ENCODE results near the gene CANT1.
A peak's percentile ranks its signal among the peaks of the same experiment; 100 is the strongest.
"Not testable (repeated sequence)": the region's sequence is repeated elsewhere in the genome, so short reads cannot be mapped to it uniquely, and the experiment has no call there.

CANT1 gene

DNA sequence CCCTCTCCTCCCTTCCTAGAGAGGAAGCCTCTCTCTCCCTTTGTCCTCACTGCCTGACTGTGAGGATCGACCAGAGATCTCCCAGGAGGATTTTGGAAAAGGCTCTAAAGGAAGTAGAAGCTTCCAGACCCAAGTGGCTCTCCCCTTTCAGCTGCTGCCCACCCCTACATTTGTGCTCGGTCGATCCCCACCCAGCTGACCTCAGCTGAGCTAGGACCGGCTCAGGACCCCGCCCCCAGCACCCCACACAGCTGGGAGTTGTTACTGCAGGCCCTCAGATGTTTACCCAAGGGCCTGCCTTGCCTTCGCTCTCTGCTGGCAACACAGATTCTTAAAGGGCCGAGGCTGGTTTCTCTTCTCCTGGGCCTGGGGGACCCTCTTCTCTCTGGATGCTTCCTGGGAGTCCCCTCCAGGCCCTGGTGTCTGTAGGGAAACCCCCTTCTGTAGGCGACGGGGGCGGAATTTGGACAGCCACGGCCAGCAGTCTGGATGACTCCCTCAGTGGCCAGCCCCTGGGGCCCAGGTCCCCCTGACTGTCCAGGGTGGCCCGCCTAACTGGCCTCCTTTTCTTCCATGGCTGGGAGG lies 57.5 kb downstream of the CANT1 start:
- Histone ChIP-seq H3K36me3 (ENCODE audit: control insufficient read depth in 2 of 2, insufficient read depth in 2 of 2, low read length in 2 of 2) (no peaks in the 10 kb centered on the region), H3K4me3 (ENCODE audit: low read length in 2 of 2) (no peak overlapping the region), H3K27ac (ENCODE audit: low read length) (no peak overlapping the region), H3K9me3 (ENCODE audit: control insufficient read depth in 2 of 2, low read length in 2 of 2) (peaks cover 8 to 10% of the 10 kb centered on the region in 2 donors), H3K4me1 (ENCODE audit: control insufficient read depth, insufficient read depth, low read length) (peaks cover 18% of the 10 kb centered on the region), H3K9ac (ENCODE audit: low read length in 2 of 2) (peak overlapping the region in 1 of 2 donors; percentile 5), H3K27me3 (ENCODE audit: control insufficient read depth in 1 of 2, insufficient read depth in 2 of 2, low read length in 2 of 2) (no peaks in the 10 kb centered on the region)

DNA sequence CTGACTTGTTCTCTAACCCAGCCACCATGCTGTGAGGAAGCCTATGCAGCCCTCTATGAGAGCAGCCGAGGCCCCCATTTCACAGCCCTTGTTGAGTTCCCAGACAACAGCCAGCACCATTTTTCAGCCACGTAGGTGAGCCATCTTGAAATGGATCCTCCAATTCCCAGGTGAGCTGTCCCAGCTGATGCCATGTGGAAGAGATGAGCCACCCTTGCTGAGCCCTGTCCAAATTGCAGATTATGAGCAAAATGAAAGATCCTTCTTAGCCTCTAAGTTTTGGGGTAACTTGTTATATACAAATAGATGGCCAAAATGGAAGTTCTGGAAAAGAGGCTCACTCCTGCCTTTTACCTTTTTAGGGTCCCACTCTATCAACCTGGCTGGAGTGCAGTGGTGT lies 58.7 kb downstream of the CANT1 start:
- no peaks in the 10 kb centered on the region for H3K27me3 ChIP-seq (ENCODE audit: control insufficient read depth in 1 of 2, insufficient read depth in 2 of 2, low read length in 2 of 2)
- H3K9me3 ChIP-seq (ENCODE audit: control insufficient read depth in 2 of 2, low read length in 2 of 2) = peaks cover 8 to 10% of the 10 kb centered on the region in 2 donors
- no peaks in the 10 kb centered on the region for H3K36me3 ChIP-seq (ENCODE audit: control insufficient read depth in 2 of 2, insufficient read depth in 2 of 2, low read length in 2 of 2)
- no peak overlapping the region for H3K4me3 ChIP-seq (ENCODE audit: low read length in 2 of 2)
- H3K4me1 ChIP-seq (ENCODE audit: control insufficient read depth, insufficient read depth, low read length) = peaks cover 18% of the 10 kb centered on the region
- no peak overlapping the region for H3K27ac ChIP-seq (ENCODE audit: low read length)
- H3K9ac ChIP-seq (ENCODE audit: low read length in 2 of 2) = no peak overlapping the region

DNA sequence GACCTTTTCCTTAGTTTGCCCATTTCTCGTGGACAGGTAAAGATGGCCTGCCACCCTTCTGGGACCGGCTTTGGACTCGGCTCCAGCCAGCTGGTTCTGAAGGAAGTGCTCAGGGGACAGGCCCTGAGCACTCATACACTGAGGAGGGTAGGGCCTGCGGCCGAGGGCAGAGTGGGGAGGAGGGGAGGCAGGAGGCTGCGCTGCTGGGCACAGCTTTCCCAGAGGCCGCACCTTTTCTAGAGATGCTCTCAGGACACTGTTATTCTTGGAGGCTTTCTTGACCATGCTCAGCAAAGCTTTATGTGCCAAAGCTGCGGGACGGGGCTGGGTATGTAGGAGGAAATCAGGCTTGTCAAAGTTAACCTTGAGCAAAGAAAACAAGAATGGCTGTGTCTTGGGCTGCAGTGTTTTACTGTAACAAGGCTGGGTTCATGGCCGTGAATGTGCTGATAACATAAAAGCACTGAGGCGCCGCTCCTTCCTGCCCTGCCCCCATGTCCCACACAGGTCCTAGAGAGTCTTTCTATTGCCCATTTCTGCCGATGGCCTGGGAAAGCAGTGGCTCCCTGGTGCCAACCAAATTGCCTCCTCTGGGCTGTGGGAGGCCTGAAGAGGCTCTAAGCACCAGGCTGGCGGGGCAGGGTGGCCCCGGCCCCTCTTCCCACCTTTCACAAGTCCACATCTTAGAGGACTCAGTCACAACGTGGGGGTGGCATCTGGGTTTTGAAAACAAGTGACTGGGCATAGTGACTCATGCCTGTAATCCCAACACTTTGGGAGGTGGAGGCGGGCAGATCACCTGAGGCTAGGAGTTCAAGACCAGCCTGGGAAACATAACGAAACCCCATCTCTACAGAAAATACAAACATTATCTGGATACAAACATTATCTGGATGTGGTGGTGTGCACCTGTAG lies 62.1 kb downstream of the CANT1 start:
- no peak overlapping the region for H3K27ac ChIP-seq (ENCODE audit: low read length)
- H3K9me3 ChIP-seq (ENCODE audit: control insufficient read depth in 2 of 2, low read length in 2 of 2) = peaks cover 8 to 10% of the 10 kb centered on the region in 2 donors
- H3K27me3 ChIP-seq (ENCODE audit: control insufficient read depth in 1 of 2, insufficient read depth in 2 of 2, low read length in 2 of 2) = no peaks in the 10 kb centered on the region
- H3K36me3 ChIP-seq (ENCODE audit: control insufficient read depth in 2 of 2, insufficient read depth in 2 of 2, low read length in 2 of 2) = no peaks in the 10 kb centered on the region
- H3K9ac ChIP-seq (ENCODE audit: low read length in 2 of 2) = no peak overlapping the region
- no peak overlapping the region for H3K4me3 ChIP-seq (ENCODE audit: low read length in 2 of 2)
- peaks cover 11% of the 10 kb centered on the region for H3K4me1 ChIP-seq (ENCODE audit: control insufficient read depth, insufficient read depth, low read length)

DNA sequence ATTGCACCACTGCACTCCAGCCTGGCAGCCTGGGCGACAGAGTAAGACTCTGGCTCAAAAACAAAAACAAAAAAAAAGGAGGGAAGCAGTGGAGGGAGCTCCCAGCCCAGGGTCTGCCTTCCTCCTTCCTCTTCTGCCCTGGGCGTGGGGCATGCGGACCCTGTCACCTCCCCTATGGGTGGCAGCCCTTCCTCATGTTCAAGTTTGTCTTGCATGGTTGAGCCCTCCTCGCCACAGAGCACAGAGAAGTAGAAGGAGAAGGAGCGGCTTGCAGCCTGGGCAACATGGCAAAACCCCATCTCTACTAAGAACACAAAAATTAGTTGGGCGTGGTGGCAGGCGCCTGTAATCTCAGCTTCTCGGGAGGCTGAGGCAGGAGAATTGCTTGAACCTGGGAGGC lies 62.9 kb downstream of the CANT1 start:
- Histone ChIP-seq H3K4me1 (ENCODE audit: control insufficient read depth, insufficient read depth, low read length) (peaks cover 4% of the 10 kb centered on the region), H3K4me3 (ENCODE audit: low read length in 2 of 2) (no peak overlapping the region), H3K27ac (ENCODE audit: low read length) (no peak overlapping the region), H3K36me3 (ENCODE audit: control insufficient read depth in 2 of 2, insufficient read depth in 2 of 2, low read length in 2 of 2) (no peaks in the 10 kb centered on the region), H3K9ac (ENCODE audit: low read length in 2 of 2) (no peak overlapping the region), H3K27me3 (ENCODE audit: control insufficient read depth in 1 of 2, insufficient read depth in 2 of 2, low read length in 2 of 2) (no peaks in the 10 kb centered on the region), H3K9me3 (ENCODE audit: control insufficient read depth in 2 of 2, low read length in 2 of 2) (peaks cover 8 to 10% of the 10 kb centered on the region in 2 donors)

DNA sequence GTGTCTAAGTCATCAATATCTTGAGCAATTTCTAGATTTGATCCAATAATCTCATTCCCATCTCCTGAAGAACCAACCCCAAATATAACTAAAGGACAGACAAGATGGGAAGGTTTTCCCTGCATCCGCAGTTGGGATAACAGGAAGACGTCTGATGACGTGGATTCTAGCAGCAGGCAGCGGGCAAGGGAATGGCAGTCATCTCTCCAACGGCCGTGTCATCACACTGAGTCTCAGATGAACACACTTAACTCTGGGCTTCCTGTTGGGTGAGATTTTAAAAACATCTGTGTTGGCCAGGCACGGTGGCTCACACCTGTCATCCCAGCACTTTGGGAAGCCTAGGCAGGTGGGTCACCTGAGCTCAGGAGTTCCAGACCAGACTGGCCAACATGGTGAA lies 63.4 kb downstream of the CANT1 start:
- Histone ChIP-seq H3K9ac (ENCODE audit: low read length in 2 of 2) (no peak overlapping the region), H3K9me3 (ENCODE audit: control insufficient read depth in 2 of 2, low read length in 2 of 2) (peaks cover 6 to 10% of the 10 kb centered on the region in 2 donors), H3K4me1 (ENCODE audit: control insufficient read depth, insufficient read depth, low read length) (no peaks in the 10 kb centered on the region), H3K36me3 (ENCODE audit: control insufficient read depth in 2 of 2, insufficient read depth in 2 of 2, low read length in 2 of 2) (no peaks in the 10 kb centered on the region), H3K4me3 (ENCODE audit: low read length in 2 of 2) (no peak overlapping the region), H3K27me3 (ENCODE audit: control insufficient read depth in 1 of 2, insufficient read depth in 2 of 2, low read length in 2 of 2) (no peaks in the 10 kb centered on the region), H3K27ac (ENCODE audit: low read length) (no peak overlapping the region)

DNA sequence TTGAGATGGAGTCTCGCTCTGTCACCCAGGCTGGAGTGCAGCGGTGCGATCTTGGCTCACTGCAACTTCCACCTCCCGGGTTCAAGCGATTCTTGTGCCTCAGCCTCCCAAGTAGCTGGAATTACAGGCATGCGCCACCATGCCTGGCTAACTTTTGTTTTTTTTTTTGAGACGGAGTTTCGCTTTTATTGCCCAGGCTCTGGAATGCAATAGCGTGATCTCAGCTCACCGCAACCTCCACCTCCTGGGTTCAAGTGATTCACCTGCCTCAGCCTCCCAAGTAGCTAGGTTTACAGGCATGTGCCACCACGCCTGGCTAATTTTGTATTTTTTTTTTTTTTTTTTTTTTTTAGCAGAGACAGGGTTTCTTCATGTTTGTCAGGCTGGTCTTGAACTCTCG lies 64.1 kb downstream of the CANT1 start:
- H3K27ac ChIP-seq (ENCODE audit: low read length); H3K4me3 ChIP-seq (ENCODE audit: low read length in 2 of 2); H3K36me3 ChIP-seq (ENCODE audit: control insufficient read depth in 2 of 2, insufficient read depth in 2 of 2, low read length in 2 of 2); H3K27me3 ChIP-seq (ENCODE audit: control insufficient read depth in 1 of 2, insufficient read depth in 2 of 2, low read length in 2 of 2); H3K4me1 ChIP-seq (ENCODE audit: control insufficient read depth, insufficient read depth, low read length); H3K9ac ChIP-seq (ENCODE audit: low read length in 2 of 2); H3K9me3 ChIP-seq (ENCODE audit: control insufficient read depth in 2 of 2, low read length in 2 of 2): not testable (repeated sequence)

DNA sequence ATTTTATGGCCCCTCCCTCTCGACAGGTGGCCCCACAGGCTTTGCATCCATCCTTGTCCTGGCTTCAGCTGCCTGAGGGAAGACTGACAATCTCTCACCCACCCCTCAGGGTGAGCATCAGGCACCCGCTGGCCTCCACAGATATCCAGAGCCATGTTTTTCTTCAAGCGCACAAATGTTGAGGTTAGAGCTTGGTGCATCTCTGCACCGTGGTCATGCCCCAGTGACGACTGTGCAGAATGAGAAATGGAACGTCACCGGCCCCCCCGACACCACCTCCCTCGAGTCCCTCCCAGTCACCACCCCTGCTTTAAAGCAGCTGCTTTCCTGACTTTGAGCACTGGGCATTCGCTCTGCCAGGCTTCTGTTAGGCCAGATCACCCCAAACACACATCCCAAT lies 64.6 kb downstream of the CANT1 start:
- H3K9me3 ChIP-seq (ENCODE audit: control insufficient read depth in 2 of 2, low read length in 2 of 2) = peaks cover 0 to under 1% of the 10 kb centered on the region in 2 donors
- H3K4me3 ChIP-seq (ENCODE audit: low read length in 2 of 2) = no peak overlapping the region
- H3K27ac ChIP-seq (ENCODE audit: low read length) = no peak overlapping the region
- H3K27me3 ChIP-seq (ENCODE audit: control insufficient read depth in 1 of 2, insufficient read depth in 2 of 2, low read length in 2 of 2) = no peaks in the 10 kb centered on the region
- no peak overlapping the region for H3K9ac ChIP-seq (ENCODE audit: low read length in 2 of 2)
- no peaks in the 10 kb centered on the region for H3K36me3 ChIP-seq (ENCODE audit: control insufficient read depth in 2 of 2, insufficient read depth in 2 of 2, low read length in 2 of 2)
- no peaks in the 10 kb centered on the region for H3K4me1 ChIP-seq (ENCODE audit: control insufficient read depth, insufficient read depth, low read length)

DNA sequence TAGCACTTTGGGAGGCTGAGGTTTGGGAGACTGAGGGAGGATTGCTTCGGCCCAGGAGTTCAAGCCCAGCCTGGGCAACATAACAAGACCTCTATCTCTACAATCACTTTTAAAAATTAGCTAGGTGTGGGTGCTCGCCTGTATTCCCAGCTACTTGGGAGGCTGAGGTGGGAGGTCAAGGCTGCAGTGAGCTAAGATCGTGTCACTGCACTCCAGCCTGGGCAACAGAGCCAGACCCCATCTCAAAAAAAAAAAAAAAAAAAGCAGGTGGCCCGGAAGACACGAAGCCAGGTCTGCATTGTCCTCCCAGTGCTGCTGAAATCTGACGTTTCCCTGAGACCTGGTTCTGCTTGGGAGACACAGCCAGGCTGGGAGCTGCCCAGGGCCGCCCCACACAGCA lies 65.5 kb downstream of the CANT1 start:
- no peak overlapping the region for H3K4me3 ChIP-seq (ENCODE audit: low read length in 2 of 2)
- no peaks in the 10 kb centered on the region for H3K4me1 ChIP-seq (ENCODE audit: control insufficient read depth, insufficient read depth, low read length)
- no peaks in the 10 kb centered on the region for H3K9me3 ChIP-seq (ENCODE audit: control insufficient read depth in 2 of 2, low read length in 2 of 2)
- H3K27me3 ChIP-seq (ENCODE audit: control insufficient read depth in 1 of 2, insufficient read depth in 2 of 2, low read length in 2 of 2) = no peaks in the 10 kb centered on the region
- H3K27ac ChIP-seq (ENCODE audit: low read length) = no peak overlapping the region
- H3K36me3 ChIP-seq (ENCODE audit: control insufficient read depth in 2 of 2, insufficient read depth in 2 of 2, low read length in 2 of 2) = no peaks in the 10 kb centered on the region
- no peak overlapping the region for H3K9ac ChIP-seq (ENCODE audit: low read length in 2 of 2)

Data from stomach smooth muscle (tissue), 2 donors.